ENCODE measurements around the gene BEND2.

Gene BEND2

GRCh38 chrX:18136816-18137215 is 83.9 kb downstream of the BEND2 start:
- DNase-seq (ENCODE audit: low spot score), result no peak

DNA sequence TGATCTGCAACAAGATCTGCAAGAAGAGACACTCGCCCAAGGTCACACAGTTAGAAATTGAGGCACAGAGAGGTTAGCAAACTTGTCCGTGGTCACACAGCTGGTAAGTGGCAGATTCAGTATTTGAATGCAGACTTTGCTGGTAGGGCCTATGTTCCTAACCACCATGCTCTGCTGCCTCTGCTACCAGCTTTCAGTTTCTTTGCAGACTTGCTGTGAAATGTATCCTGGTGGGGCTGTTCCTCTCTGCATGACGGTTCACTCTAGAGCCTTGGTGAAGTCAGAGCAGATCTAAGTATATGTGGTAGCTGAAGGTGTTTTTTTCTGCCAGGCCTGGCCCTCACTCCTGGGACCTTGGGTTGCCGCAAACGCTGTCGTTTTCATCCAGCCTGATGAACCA is 87.1 kb downstream of the BEND2 start:
- DNase-seq (ENCODE audit: low spot score), result no peak

GRCh38 chrX:18129690-18130089 is 91.0 kb downstream of the BEND2 start:
- no peak for DNase-seq (ENCODE audit: low spot score)

- no peak for DNase-seq (ENCODE audit: low spot score)
These were observed 93.7 kb downstream of the BEND2 start for GRCh38 chrX:18126971-18127370.

GRCh38 chrX:18119856-18120255 is 100.8 kb downstream of the BEND2 start:
- peak; percentile 26 for DNase-seq (ENCODE audit: low spot score)
